Activated naive CD8-positive, alpha-beta T cell treated with anti-CD3 and anti-CD28 coated beads, Interleukin-2, amount 10 ng/mL, durations not matched to agents 7 days and 5 days (primary cell): Measurements from ENCODE around the gene KCNQ5. TPM values are rescaled to one million over a fixed set of nuclear protein-coding genes. Genes with fewer than 3 reads are reported as not detected.
"Not testable (repeated sequence)": the region's sequence is repeated elsewhere in the genome, so short reads cannot be mapped to it uniquely, and the experiment has no call there.

Experiments
- ATAC-seq: fragments of 150-1000 bp; cut with Tn5 transposase; one replicate; pipeline ENCODE4 v1.10.0; 2021; ENCODE audit warnings: low read depth, moderate library complexity
- POLR2A ChIA-PET: fragments of 350-600 bp; sonication (Branson Sonifier 250); formaldehyde crosslinking; loops from one replicate; lab custom pipeline; 2021; ENCODE audit warnings: antibody characterized with exemption; lab: Charles Lee
- DNase-seq: peaks from one replicate; pipeline ENCODE4 v3.0.0; 2021
- H3K27ac Mint-ChIP-seq: one replicate; pipeline ENCODE4 v1.8.0; 2022; ENCODE audit warnings: mild to moderate bottlenecking, mixed read lengths
- H3K27me3 Mint-ChIP-seq: one replicate; pipeline ENCODE4 v1.8.0; 2022; ENCODE audit warnings: mild to moderate bottlenecking, moderate library complexity, mixed read lengths
- H3K36me3 Mint-ChIP-seq: one replicate; pipeline ENCODE4 v1.8.0; 2021; ENCODE audit warnings: mild to moderate bottlenecking, mixed read lengths
- H3K4me1 Mint-ChIP-seq: one replicate; pipeline ENCODE4 v1.8.0; 2021; ENCODE audit warnings: mixed read lengths
- H3K4me3 Mint-ChIP-seq: one replicate; pipeline ENCODE4 v1.8.0; 2022; ENCODE audit warnings: mild to moderate bottlenecking, moderate library complexity, mixed read lengths
- H3K9me3 Mint-ChIP-seq: one replicate; pipeline ENCODE4 v1.8.0; 2021; ENCODE audit warnings: mixed read lengths
- total RNA-seq, 2 experiments: library from RNA; stranded (reverse); gene quantifications; one replicate each; pipeline ENCODE4 v1.2.3, GENCODE V29; 2021

The KCNQ5 gene
- total RNA-seq, 2 experiments from 2014 or later: 4.3 to 5.1 TPM

GRCh38 chr6:73200247-73200646, 578.4 kb downstream of the KCNQ5 start:
- POLR2A ChIA-PET: no interaction called here
- H3K36me3 Mint-ChIP-seq: no peaks in the 10 kb centered on the region
- no peaks in the 10 kb centered on the region for H3K27me3 Mint-ChIP-seq

GRCh38 chr6:73200735-73201134, 578.9 kb downstream of the KCNQ5 start:
- no peak overlapping the region for H3K4me3 Mint-ChIP-seq
- DNase-seq (no peak), ATAC-seq (no peak)
- no peak overlapping the region for H3K27ac Mint-ChIP-seq
- H3K9me3 Mint-ChIP-seq: no peaks in the 10 kb centered on the region
- POLR2A ChIA-PET: no interaction called here
- H3K36me3 Mint-ChIP-seq: no peaks in the 10 kb centered on the region
- no peaks in the 10 kb centered on the region for H3K4me1 Mint-ChIP-seq
- H3K27me3 Mint-ChIP-seq: no peaks in the 10 kb centered on the region

More at GRCh38 chr6:73200247-73200646, 578.4 kb downstream of the KCNQ5 start:
- DNase-seq (no peak), ATAC-seq (no peak)
- H3K4me3 Mint-ChIP-seq: no peak overlapping the region
- H3K9me3 Mint-ChIP-seq: no peaks in the 10 kb centered on the region
- no peaks in the 10 kb centered on the region for H3K4me1 Mint-ChIP-seq
- H3K27ac Mint-ChIP-seq: no peak overlapping the region

- ATAC-seq: no peak
- H3K4me3 Mint-ChIP-seq: no peak overlapping the region
- POLR2A ChIA-PET: no interaction called here
- no peak for DNase-seq
- H3K36me3 Mint-ChIP-seq: no peaks in the 10 kb centered on the region
- H3K9me3 Mint-ChIP-seq: peaks cover 3% of the 10 kb centered on the region
- peaks cover 12% of the 10 kb centered on the region for H3K27me3 Mint-ChIP-seq
- H3K4me1 Mint-ChIP-seq: no peaks in the 10 kb centered on the region
- H3K27ac Mint-ChIP-seq: no peak overlapping the region
These were observed 581.2 kb downstream of the KCNQ5 start for GRCh38 chr6:73203098-73203497.

GRCh38 chr6:73204252-73204651, 582.4 kb downstream of the KCNQ5 start:
- Mint-ChIP-seq H3K4me3 (no peak overlapping the region), H3K36me3 (no peaks in the 10 kb centered on the region), H3K27me3 (peaks cover 12% of the 10 kb centered on the region), H3K9me3 (peaks cover 3% of the 10 kb centered on the region), H3K27ac (no peak overlapping the region), H3K4me1 (no peaks in the 10 kb centered on the region)
- DNase-seq: no peak
- POLR2A ChIA-PET: no interaction called here
- no peak for ATAC-seq

GRCh38 chr6:73207221-73207837, 585.5 kb downstream of the KCNQ5 start:
- no peak overlapping the region for H3K4me3 Mint-ChIP-seq
- ATAC-seq: no peak

GRCh38 chr6:73209117-73209516, 587.3 kb downstream of the KCNQ5 start:
- POLR2A ChIA-PET: no interaction called here

More at GRCh38 chr6:73207221-73207837, 585.5 kb downstream of the KCNQ5 start:
- POLR2A ChIA-PET: no interaction called here
- H3K9me3 Mint-ChIP-seq: peaks cover 3% of the 10 kb centered on the region
- peaks cover 12% of the 10 kb centered on the region for H3K27me3 Mint-ChIP-seq
- DNase-seq: no peak
- H3K27ac Mint-ChIP-seq: no peak overlapping the region
- H3K36me3 Mint-ChIP-seq: no peaks in the 10 kb centered on the region
- H3K4me1 Mint-ChIP-seq: no peaks in the 10 kb centered on the region

GRCh38 chr6:73216859-73217258, 595.0 kb downstream of the KCNQ5 start:
- POLR2A ChIA-PET: no interaction called here
- H3K36me3 Mint-ChIP-seq: no peaks in the 10 kb centered on the region
- H3K4me3 Mint-ChIP-seq: no peak overlapping the region
- H3K27me3 Mint-ChIP-seq: peaks cover 7% of the 10 kb centered on the region
- no peak overlapping the region for H3K27ac Mint-ChIP-seq
- H3K9me3 Mint-ChIP-seq: no peaks in the 10 kb centered on the region
- DNase-seq (no peak), ATAC-seq (no peak)
- no peaks in the 10 kb centered on the region for H3K4me1 Mint-ChIP-seq

More at GRCh38 chr6:73209117-73209516, 587.3 kb downstream of the KCNQ5 start:
- Mint-ChIP-seq H3K4me1 (no peaks in the 10 kb centered on the region), H3K4me3 (no peak overlapping the region), H3K36me3 (no peaks in the 10 kb centered on the region), H3K27ac (no peak overlapping the region), H3K9me3 (peaks cover 3% of the 10 kb centered on the region), H3K27me3 (peaks cover 12% of the 10 kb centered on the region)
- ATAC-seq (no peak), DNase-seq (no peak)

GRCh38 chr6:73225396-73225795, 603.5 kb downstream of the KCNQ5 start, which contains the start of gene KHDC1L:
TSS of gene KHDC1L (minus strand) at chr6:73225496. CDS start at chr6:73225408, 88 bp downstream.
- no peak for ATAC-seq
- POLR2A ChIA-PET: no interaction called here
- Mint-ChIP-seq H3K9me3 (no peaks in the 10 kb centered on the region), H3K27ac (no peak within 1 kb of the TSS), H3K4me1 (no peaks in the 10 kb centered on the region), H3K4me3 (no peak within 1 kb of the TSS), H3K27me3 (peaks cover 3% of the 10 kb centered on the region), H3K36me3 (no peaks in the 10 kb centered on the region)
- DNase-seq: no peak

GRCh38 chr6:73227606-73228255, 605.9 kb downstream of the KCNQ5 start:
- Mint-ChIP-seq H3K27ac (no peak overlapping the region), H3K27me3 (no peaks in the 10 kb centered on the region), H3K36me3 (no peaks in the 10 kb centered on the region), H3K4me1 (no peaks in the 10 kb centered on the region), H3K9me3 (no peaks in the 10 kb centered on the region), H3K4me3 (no peak overlapping the region)
- DNase-seq (no peak), ATAC-seq (no peak)
- POLR2A ChIA-PET: no interaction called here

GRCh38 chr6:73231986-73232391, 610.1 kb downstream of the KCNQ5 start:
- POLR2A ChIA-PET: no interaction called here
- H3K36me3 Mint-ChIP-seq: no peaks in the 10 kb centered on the region
- no peak overlapping the region for H3K4me3 Mint-ChIP-seq
- H3K27ac Mint-ChIP-seq: no peak overlapping the region
- DNase-seq (no peak), ATAC-seq (no peak)
- no peaks in the 10 kb centered on the region for H3K9me3 Mint-ChIP-seq
- H3K27me3 Mint-ChIP-seq: peaks cover 7% of the 10 kb centered on the region
- no peaks in the 10 kb centered on the region for H3K4me1 Mint-ChIP-seq

GRCh38 chr6:73233048-73233447, 611.2 kb downstream of the KCNQ5 start:
- no peaks in the 10 kb centered on the region for H3K9me3 Mint-ChIP-seq
- POLR2A ChIA-PET: no interaction called here
- no peak overlapping the region for H3K4me3 Mint-ChIP-seq

GRCh38 chr6:73233971-73234370, 612.1 kb downstream of the KCNQ5 start:
- H3K27ac Mint-ChIP-seq, H3K9me3 Mint-ChIP-seq, H3K4me1 Mint-ChIP-seq, ATAC-seq, DNase-seq, H3K27me3 Mint-ChIP-seq, POLR2A ChIA-PET, H3K4me3 Mint-ChIP-seq, H3K36me3 Mint-ChIP-seq: not testable (repeated sequence)

More at GRCh38 chr6:73233048-73233447, 611.2 kb downstream of the KCNQ5 start:
- Mint-ChIP-seq H3K27ac (no peak overlapping the region), H3K27me3 (peaks cover 7% of the 10 kb centered on the region), H3K36me3 (no peaks in the 10 kb centered on the region), H3K4me1 (no peaks in the 10 kb centered on the region)
- ATAC-seq: no peak
- no peak for DNase-seq

- Mint-ChIP-seq H3K4me3 (no peak overlapping the region), H3K4me1 (no peaks in the 10 kb centered on the region), H3K27me3 (peaks cover 7% of the 10 kb centered on the region), H3K36me3 (no peaks in the 10 kb centered on the region), H3K27ac (no peak overlapping the region), H3K9me3 (no peaks in the 10 kb centered on the region)
- no peak for ATAC-seq
- POLR2A ChIA-PET: no interaction called here
- no peak for DNase-seq
These were observed 612.9 kb downstream of the KCNQ5 start for GRCh38 chr6:73234733-73235132.

GRCh38 chr6:73236144-73236750, 614.4 kb downstream of the KCNQ5 start:
- no peak overlapping the region for H3K27ac Mint-ChIP-seq
- H3K27me3 Mint-ChIP-seq: peaks cover 7% of the 10 kb centered on the region
- no peaks in the 10 kb centered on the region for H3K4me1 Mint-ChIP-seq
- DNase-seq (no peak), ATAC-seq (no peak)
- H3K36me3 Mint-ChIP-seq: no peaks in the 10 kb centered on the region
- H3K4me3 Mint-ChIP-seq: no peak overlapping the region
- H3K9me3 Mint-ChIP-seq: no peaks in the 10 kb centered on the region
- POLR2A ChIA-PET: no interaction called here
